ENCODE measurements around the gene SLC9A9. TPM values are rescaled to one million over a fixed set of nuclear protein-coding genes. Genes with fewer than 3 reads are reported as not detected.

Gene SLC9A9
- total RNA-seq, 2 donors from 2014 or later: 29.6 to 60.1 TPM

DNA sequence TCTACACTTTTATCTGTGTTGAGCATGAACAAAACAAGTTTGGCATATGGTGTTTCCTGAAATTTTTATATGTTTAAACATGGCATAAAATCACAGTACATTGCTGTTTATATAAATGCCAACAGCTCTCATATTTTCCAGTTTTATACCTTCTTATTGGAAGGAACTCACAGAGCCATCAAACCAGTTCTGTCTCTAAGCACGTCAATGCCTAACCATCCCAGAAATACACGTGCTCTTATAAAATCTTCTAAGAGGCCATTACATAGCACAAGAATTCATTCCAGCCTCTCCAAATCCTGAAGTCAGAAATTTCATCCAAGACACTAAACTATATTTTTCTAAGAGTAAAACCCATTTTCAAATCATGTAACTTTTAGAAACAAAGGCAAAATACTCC lies 20.8 kb downstream of the SLC9A9 start:
- Histone ChIP-seq H3K27ac (no peak overlapping the region), H3K4me3 (no peak overlapping the region), H3K27me3 (replicated peaks; ENCODE audit: insufficient read depth) (no peaks in the 10 kb centered on the region), H3K4me1 (ENCODE audit: control insufficient read depth in 1 of 2, low read depth in 2 of 2) (peaks cover 12 to 17% of the 10 kb centered on the region in 2 donors), H3K36me3 (no peaks in the 10 kb centered on the region), H3K9me3 (no peaks in the 10 kb centered on the region)
- no peak for DNase-seq (ENCODE audit: low spot score)
- ATAC-seq (ENCODE audit: insufficient number of reproducible peaks, low FRiP score, low read depth): no peak
- TF ChIP-seq, protein P1, sequence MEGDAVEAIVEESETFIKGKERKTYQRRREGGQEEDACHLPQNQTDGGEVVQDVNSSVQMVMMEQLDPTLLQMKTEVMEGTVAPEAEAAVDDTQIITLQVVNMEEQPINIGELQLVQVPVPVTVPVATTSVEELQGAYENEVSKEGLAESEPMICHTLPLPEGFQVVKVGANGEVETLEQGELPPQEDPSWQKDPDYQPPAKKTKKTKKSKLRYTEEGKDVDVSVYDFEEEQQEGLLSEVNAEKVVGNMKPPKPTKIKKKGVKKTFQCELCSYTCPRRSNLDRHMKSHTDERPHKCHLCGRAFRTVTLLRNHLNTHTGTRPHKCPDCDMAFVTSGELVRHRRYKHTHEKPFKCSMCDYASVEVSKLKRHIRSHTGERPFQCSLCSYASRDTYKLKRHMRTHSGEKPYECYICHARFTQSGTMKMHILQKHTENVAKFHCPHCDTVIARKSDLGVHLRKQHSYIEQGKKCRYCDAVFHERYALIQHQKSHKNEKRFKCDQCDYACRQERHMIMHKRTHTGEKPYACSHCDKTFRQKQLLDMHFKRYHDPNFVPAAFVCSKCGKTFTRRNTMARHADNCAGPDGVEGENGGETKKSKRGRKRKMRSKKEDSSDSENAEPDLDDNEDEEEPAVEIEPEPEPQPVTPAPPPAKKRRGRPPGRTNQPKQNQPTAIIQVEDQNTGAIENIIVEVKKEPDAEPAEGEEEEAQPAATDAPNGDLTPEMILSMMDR (IDR thresholded peaks at IDR 0.05): no peak

DNA sequence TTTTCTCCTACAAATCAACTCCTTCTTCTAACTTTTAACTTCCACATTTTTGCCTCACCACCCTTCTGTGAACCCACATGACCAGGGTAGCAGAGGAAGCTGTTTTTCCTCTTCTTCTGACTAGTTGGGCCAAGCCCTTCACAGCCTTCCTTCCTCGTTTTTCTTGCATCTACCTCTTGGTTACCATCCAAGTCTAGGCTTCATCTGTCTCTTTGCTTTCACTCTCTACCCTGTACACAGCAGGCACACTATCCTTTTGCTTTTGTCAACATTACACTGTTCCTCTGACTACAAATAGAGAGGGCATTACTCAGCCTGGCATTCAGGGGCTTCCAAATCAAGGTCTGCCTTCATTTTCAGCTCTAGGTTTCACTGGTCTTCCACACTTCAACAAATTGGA lies 22.0 kb downstream of the SLC9A9 start:
- no peak overlapping the region for H3K27ac ChIP-seq
- DNase-seq (ENCODE audit: low spot score) (no peak), ATAC-seq (ENCODE audit: insufficient number of reproducible peaks, low FRiP score, low read depth) (no peak)
- H3K36me3 ChIP-seq: no peaks in the 10 kb centered on the region
- TF ChIP-seq, protein P1 (IDR thresholded peaks at IDR 0.05): no peak
- no peak overlapping the region for H3K4me3 ChIP-seq
- no peaks in the 10 kb centered on the region for H3K27me3 ChIP-seq (replicated peaks; ENCODE audit: insufficient read depth)
- no peaks in the 10 kb centered on the region for H3K9me3 ChIP-seq
- H3K4me1 ChIP-seq (ENCODE audit: control insufficient read depth in 1 of 2, low read depth in 2 of 2): peaks cover 7% of the 10 kb centered on the region in 2 donors

DNA sequence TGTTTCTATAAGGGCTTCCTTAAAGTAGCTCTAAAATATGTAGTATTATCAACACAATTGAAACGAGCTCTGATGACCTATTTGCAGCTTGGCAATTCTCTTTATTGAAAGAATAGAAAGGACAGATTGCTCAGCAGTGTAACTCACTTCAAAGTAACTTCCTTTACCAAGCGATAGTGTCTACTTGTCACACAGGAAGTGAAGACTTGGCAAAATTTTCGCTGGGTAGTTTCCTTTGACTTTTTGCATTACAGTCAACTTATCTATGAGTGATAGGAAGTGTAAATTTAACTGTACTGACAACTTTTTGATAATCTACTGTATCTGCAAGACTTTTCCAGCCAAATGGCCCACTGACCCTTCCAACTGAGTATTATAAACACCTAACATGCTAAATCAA lies 22.8 kb downstream of the SLC9A9 start:
- no peak for DNase-seq (ENCODE audit: low spot score)
- Histone ChIP-seq H3K9me3 (no peaks in the 10 kb centered on the region), H3K27ac (no peak overlapping the region), H3K27me3 (replicated peaks; ENCODE audit: insufficient read depth) (no peaks in the 10 kb centered on the region), H3K4me1 (ENCODE audit: control insufficient read depth in 1 of 2, low read depth in 2 of 2) (no peaks in the 10 kb centered on the region), H3K36me3 (no peaks in the 10 kb centered on the region), H3K4me3 (no peak overlapping the region)
- ATAC-seq (ENCODE audit: insufficient number of reproducible peaks, low FRiP score, low read depth): no peak
- TF ChIP-seq, protein P1 (IDR thresholded peaks at IDR 0.05): no peak

DNA sequence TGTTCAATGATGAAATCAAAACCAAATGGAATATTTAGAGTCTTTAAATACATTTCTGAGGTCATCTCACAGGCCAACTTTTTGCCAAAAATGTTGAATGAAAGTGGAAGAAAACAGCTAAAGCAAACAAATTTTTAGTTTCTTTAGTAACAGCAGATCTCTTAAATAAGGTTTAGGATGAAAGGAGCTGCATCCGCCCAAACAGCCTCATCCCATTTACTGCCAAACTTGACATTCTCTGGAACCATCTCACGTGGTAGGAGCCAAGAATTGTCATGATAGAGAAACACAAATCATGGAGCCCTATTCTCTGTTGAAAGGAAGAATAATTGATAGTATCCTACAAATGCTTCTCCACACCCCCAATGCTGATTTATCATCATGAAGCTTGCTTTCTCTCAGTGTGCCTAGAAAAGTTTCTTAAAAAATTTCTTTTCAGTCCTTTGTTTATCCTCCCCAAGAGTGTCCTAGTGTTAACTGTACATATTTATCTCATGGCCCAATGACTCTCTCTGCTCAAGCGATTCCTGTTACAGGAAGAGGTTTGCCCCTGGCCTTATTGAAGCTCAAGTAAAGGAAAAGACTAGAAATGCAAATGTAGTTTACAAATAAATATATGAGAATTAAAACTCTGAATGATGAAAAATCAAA lies 23.4 kb downstream of the SLC9A9 start:
- DNase-seq (ENCODE audit: low spot score): no peak
- no peaks in the 10 kb centered on the region for H3K27me3 ChIP-seq (replicated peaks; ENCODE audit: insufficient read depth)
- no peak for ATAC-seq (ENCODE audit: insufficient number of reproducible peaks, low FRiP score, low read depth)
- no peak overlapping the region for H3K4me3 ChIP-seq
- H3K4me1 ChIP-seq (ENCODE audit: control insufficient read depth in 1 of 2, low read depth in 2 of 2): no peaks in the 10 kb centered on the region
- no peaks in the 10 kb centered on the region for H3K36me3 ChIP-seq
- TF ChIP-seq, protein P1 (IDR thresholded peaks at IDR 0.05): no peak
- no peaks in the 10 kb centered on the region for H3K9me3 ChIP-seq
- H3K27ac ChIP-seq: no peak overlapping the region

DNA sequence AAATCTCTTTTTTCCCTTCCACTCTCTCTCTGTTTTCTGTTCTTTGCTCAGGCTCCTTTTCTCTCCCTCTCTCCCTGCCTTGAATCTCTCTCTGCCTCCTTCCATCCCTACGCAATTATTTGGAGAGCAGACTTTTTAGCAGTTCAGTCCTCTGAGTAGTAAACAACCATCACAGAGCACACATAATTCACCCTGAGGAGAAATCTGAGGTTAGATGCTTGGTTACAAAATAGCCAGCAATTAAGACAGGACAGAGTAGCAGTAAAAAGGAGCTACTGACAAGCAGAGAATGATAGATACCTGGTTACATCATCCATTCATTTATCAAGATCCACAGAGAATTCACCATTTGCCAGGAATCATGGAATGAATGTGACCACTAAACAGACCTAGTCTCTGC lies 25.5 kb downstream of the SLC9A9 start:
- ATAC-seq (ENCODE audit: insufficient number of reproducible peaks, low FRiP score, low read depth): no peak
- Histone ChIP-seq H3K4me3 (no peak overlapping the region), H3K27ac (no peak overlapping the region), H3K27me3 (replicated peaks; ENCODE audit: insufficient read depth) (no peaks in the 10 kb centered on the region), H3K4me1 (ENCODE audit: control insufficient read depth in 1 of 2, low read depth in 2 of 2) (no peaks in the 10 kb centered on the region), H3K36me3 (no peaks in the 10 kb centered on the region), H3K9me3 (no peaks in the 10 kb centered on the region)
- TF ChIP-seq, protein P1 (IDR thresholded peaks at IDR 0.05): no peak
- no peak for DNase-seq (ENCODE audit: low spot score)
